ENCODE results near the gene EYA2. TPM values are rescaled to one million over a fixed set of nuclear protein-coding genes. Genes with fewer than 3 reads are reported as not detected.

Gene EYA2
- total RNA-seq, 6 experiments from 2014 or later, result 0.14 to 0.51 (median 0.28) TPM; not detected in 1

DNA sequence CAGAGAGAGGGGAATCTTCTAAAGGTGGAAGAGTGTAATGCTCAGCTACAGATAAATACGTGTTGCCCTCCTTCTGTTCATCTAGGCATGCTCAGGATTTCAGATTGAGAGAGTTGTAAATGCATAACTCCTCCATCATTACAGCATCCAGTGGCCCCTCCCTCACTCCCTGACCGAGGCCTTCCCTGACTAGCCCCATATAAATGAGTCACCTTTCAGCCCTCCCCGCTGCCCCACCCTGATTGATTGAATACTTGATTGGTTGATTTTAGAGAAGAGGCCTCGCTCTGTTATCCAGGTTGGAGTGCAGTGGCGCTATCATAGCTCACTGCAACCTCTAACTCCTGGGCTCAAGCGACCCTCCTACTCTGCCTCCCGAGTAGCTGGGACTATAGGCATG is 193.7 kb downstream of the EYA2 start:
- Mint-ChIP-seq H3K4me1 (ENCODE audit: low read depth) (no peaks in the 10 kb centered on the region), H3K4me3 (no peak overlapping the region), H3K36me3 (ENCODE audit: low read depth) (no peaks in the 10 kb centered on the region), H3K27me3 (ENCODE audit: insufficient read depth) (peaks cover 15% of the 10 kb centered on the region), H3K27ac (no peak overlapping the region), H3K9me3 (no peaks in the 10 kb centered on the region)
- TF ChIP-seq, protein P1, sequence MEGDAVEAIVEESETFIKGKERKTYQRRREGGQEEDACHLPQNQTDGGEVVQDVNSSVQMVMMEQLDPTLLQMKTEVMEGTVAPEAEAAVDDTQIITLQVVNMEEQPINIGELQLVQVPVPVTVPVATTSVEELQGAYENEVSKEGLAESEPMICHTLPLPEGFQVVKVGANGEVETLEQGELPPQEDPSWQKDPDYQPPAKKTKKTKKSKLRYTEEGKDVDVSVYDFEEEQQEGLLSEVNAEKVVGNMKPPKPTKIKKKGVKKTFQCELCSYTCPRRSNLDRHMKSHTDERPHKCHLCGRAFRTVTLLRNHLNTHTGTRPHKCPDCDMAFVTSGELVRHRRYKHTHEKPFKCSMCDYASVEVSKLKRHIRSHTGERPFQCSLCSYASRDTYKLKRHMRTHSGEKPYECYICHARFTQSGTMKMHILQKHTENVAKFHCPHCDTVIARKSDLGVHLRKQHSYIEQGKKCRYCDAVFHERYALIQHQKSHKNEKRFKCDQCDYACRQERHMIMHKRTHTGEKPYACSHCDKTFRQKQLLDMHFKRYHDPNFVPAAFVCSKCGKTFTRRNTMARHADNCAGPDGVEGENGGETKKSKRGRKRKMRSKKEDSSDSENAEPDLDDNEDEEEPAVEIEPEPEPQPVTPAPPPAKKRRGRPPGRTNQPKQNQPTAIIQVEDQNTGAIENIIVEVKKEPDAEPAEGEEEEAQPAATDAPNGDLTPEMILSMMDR (IDR thresholded peaks at IDR 0.05), result no peak
- no peak for DNase-seq

DNA sequence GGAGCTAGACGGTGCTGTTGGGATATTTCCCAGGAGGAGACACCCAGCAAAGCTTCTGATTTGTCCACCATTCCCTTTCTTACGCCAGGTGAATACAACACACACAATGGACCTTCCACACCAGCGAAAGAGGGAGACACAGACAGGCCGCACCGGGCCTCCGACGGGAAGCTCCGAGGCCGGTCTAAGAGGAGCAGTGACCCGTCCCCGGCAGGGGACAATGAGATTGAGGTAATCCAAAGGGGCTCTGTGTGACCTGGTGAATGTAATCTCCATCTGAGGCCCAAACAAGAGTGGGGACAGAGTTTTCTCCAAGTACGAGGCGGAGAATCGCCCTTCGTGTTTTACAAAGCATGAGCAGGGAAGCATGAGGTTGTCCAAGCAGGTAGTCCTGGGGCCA is 194.5 kb downstream of the EYA2 start:
- DNase-seq, result no peak
- TF ChIP-seq, protein P1 (IDR thresholded peaks at IDR 0.05), result no peak
- no peaks in the 10 kb centered on the region for H3K4me1 Mint-ChIP-seq (ENCODE audit: low read depth)
- peaks cover 17% of the 10 kb centered on the region for H3K27me3 Mint-ChIP-seq (ENCODE audit: insufficient read depth)
- no peaks in the 10 kb centered on the region for H3K36me3 Mint-ChIP-seq (ENCODE audit: low read depth)
- no peaks in the 10 kb centered on the region for H3K9me3 Mint-ChIP-seq
- H3K27ac Mint-ChIP-seq, result no peak overlapping the region
- no peak overlapping the region for H3K4me3 Mint-ChIP-seq

DNA sequence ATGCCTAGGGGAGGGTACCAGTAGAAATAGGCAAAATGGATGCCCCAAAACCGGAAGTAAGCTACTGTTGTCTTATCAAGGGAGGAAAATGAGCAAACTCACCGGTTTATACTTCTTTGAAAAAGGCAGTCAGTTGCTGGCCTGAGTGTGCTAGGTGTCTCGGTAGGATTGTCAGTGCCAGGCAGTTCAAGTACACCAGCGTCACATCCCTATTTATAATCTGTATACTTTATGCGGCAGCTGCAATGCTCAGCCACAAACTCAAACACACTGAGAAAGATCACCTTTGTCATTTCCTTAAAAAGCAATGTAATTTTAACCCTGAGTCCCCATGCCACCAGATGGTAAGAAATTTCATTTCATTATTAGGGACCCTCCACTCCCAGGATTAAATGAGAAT is 196.2 kb downstream of the EYA2 start:
- Mint-ChIP-seq H3K27ac (no peak overlapping the region), H3K9me3 (peaks cover 9% of the 10 kb centered on the region), H3K4me3 (no peak overlapping the region)

DNA sequence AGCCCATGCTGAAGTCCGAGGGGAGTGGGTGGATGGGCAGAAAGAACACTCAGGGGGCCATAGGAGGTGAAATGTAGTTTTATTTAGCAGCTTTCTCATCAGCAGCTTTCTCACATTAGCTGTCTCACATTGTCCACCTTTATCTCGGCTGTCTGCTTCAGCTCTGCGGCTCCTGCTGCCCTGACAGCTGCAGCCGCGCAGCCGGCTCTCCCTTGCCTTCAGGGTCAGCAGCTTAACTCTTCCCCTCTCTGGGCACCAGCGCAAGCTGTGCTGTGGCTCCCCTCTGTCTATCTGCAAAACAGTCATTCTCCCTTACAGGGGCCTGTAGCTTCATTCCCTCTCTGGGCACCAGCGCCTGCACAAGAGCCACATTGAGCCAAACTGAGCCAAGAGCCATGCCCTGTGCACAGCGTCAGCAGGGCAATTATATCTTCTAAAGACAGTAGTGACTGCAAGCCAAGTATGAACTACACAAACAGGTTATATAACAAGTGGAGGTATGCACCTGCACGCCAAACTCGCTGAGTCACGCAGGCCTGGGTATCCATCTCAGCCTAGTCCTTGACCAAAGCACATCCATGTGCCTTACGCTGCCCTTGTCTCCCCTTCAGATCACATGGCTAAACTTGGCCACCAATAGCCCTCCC is 198.8 kb downstream of the EYA2 start:
- peaks cover 5% of the 10 kb centered on the region for H3K36me3 Mint-ChIP-seq (ENCODE audit: low read depth)
- no peak for DNase-seq
- H3K4me1 Mint-ChIP-seq (ENCODE audit: low read depth), result no peaks in the 10 kb centered on the region
- peaks cover 30% of the 10 kb centered on the region for H3K27me3 Mint-ChIP-seq (ENCODE audit: insufficient read depth)
- peaks cover 27% of the 10 kb centered on the region for H3K9me3 Mint-ChIP-seq
- no peak overlapping the region for H3K4me3 Mint-ChIP-seq
- TF ChIP-seq, protein P1 (IDR thresholded peaks at IDR 0.05), result no peak
- H3K27ac Mint-ChIP-seq, result no peak overlapping the region

More for the DNA sequence above, 196.2 kb downstream of the EYA2 start:
- H3K4me1 Mint-ChIP-seq (ENCODE audit: low read depth), result no peaks in the 10 kb centered on the region
- H3K36me3 Mint-ChIP-seq (ENCODE audit: low read depth), result peaks cover 5% of the 10 kb centered on the region
- peaks cover 21% of the 10 kb centered on the region for H3K27me3 Mint-ChIP-seq (ENCODE audit: insufficient read depth)
- TF ChIP-seq, protein P1 (IDR thresholded peaks at IDR 0.05), result no peak
- no peak for DNase-seq

DNA sequence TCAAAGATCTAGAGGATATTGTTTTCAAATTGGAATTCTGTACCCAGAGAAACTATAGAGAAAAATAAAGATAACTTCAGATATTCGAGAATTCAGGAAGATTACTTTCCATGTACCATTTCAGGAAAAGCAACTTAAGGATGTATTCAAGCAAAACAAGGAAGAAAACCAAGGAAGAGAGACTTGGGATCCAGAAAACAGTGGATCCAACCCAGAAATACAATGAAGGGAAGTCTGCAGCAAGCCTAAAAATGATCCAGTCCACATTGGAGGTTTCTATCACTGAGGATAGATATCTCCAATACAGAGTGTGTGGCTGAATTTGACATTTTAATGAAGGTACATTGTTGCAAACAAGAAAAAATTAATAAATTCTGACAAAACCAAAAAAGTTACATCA is 201.0 kb downstream of the EYA2 start:
- Mint-ChIP-seq H3K36me3 (ENCODE audit: low read depth) (peaks cover 5% of the 10 kb centered on the region), H3K27ac (no peak overlapping the region), H3K4me3 (no peak overlapping the region), H3K27me3 (ENCODE audit: insufficient read depth) (peaks cover 26% of the 10 kb centered on the region), H3K9me3 (peaks cover 27% of the 10 kb centered on the region), H3K4me1 (ENCODE audit: low read depth) (peaks cover 6% of the 10 kb centered on the region; the same call in 1 of the 2 replicates)
- DNase-seq, result no peak
- TF ChIP-seq, protein P1 (IDR thresholded peaks at IDR 0.05), result no peak
